T1000 (cell line): ENCODE measurements around the gene ADAMTS2.

ENCODE experiments used
- DNase-seq: peaks from one replicate; lab custom pipeline; 2025; ENCODE audit warnings: mixed read lengths; lab: John Stamatoyannopoulos, UW

Gene ADAMTS2

GRCh38 chr5:179177711-179178575, 167.3 kb downstream of the ADAMTS2 start:
- no peak for DNase-seq

GRCh38 chr5:179176571-179177230, 168.6 kb downstream of the ADAMTS2 start:
- DNase-seq = no peak

- DNase-seq = no peak
These were observed 169.1 kb downstream of the ADAMTS2 start for GRCh38 chr5:179176166-179176565.

GRCh38 chr5:179171816-179172745, 173.2 kb downstream of the ADAMTS2 start:
- DNase-seq = no peak

- no peak for DNase-seq
These were observed 173.9 kb downstream of the ADAMTS2 start for GRCh38 chr5:179171251-179171815.

- DNase-seq = no peak
These were observed 174.7 kb downstream of the ADAMTS2 start for GRCh38 chr5:179170606-179171005.

GRCh38 chr5:179169836-179170235, 175.4 kb downstream of the ADAMTS2 start:
- no peak for DNase-seq

- no peak for DNase-seq
These were observed 176.6 kb downstream of the ADAMTS2 start for GRCh38 chr5:179168664-179169063.

- no peak for DNase-seq
These were observed 177.3 kb downstream of the ADAMTS2 start for GRCh38 chr5:179167871-179168451.

- DNase-seq = no peak
These were observed 178.1 kb downstream of the ADAMTS2 start for GRCh38 chr5:179166886-179167841.

- DNase-seq = no peak
These were observed 178.9 kb downstream of the ADAMTS2 start for GRCh38 chr5:179166171-179166885.

GRCh38 chr5:179165421-179166170, 179.7 kb downstream of the ADAMTS2 start:
- DNase-seq = no peak

- no peak for DNase-seq
These were observed 180.6 kb downstream of the ADAMTS2 start for GRCh38 chr5:179164331-179165311.

GRCh38 chr5:179163236-179164155, 181.8 kb downstream of the ADAMTS2 start:
- DNase-seq = no peak

- DNase-seq = no peak
These were observed 182.7 kb downstream of the ADAMTS2 start for GRCh38 chr5:179162351-179163235.

GRCh38 chr5:179161901-179162300, 183.4 kb downstream of the ADAMTS2 start:
- no peak for DNase-seq
